Lower lobe of right lung (tissue), 2 donors: ENCODE measurements around the gene PSKH1. TPM values are rescaled to one million over a fixed set of nuclear protein-coding genes. Genes with fewer than 3 reads are reported as not detected.

Experiments
- ATAC-seq, 2 donors: fragments of 200-7000 bp; cut with Tn5 transposase; one replicate each; pipeline ENCODE4 v1.9.1; 2020 to 2022; ENCODE audit warnings: mild to moderate bottlenecking in 2 of 2, moderate library complexity in 2 of 2
- DNase-seq: peaks from one replicate; pipeline ENCODE4 v3.0.0-alpha.2; 2020
- H3K27ac ChIP-seq: fragments of 200-600 bp; one replicate; pipeline ENCODE4 v1.8.0; 2022
- H3K27me3 ChIP-seq: fragments of 200-600 bp; one replicate; pipeline ENCODE4 v1.8.0; 2022; ENCODE audit warnings: low read depth
- H3K36me3 ChIP-seq: fragments of 200-600 bp; one replicate; pipeline ENCODE4 v1.8.0; 2022; ENCODE audit warnings: mild to moderate bottlenecking
- H3K4me1 ChIP-seq: fragments of 200-600 bp; one replicate; pipeline ENCODE4 v1.8.0; 2022
- H3K4me3 ChIP-seq: fragments of 200-600 bp; one replicate; pipeline ENCODE4 v1.8.0; 2022; ENCODE audit warnings: mild to moderate bottlenecking
- H3K9me3 ChIP-seq: fragments of 200-600 bp; one replicate; pipeline ENCODE4 v1.8.0; 2022
- CTCF ChIP-seq: fragments of 200-600 bp; IDR thresholded peaks from one replicate; pipeline ENCODE4 v1.8.0; 2022; ENCODE audit warnings: antibody characterized with exemption, mild to moderate bottlenecking
- intact Hi-C: fragments of 100-400 bp; cut with DNase I; formaldehyde crosslinking; loops from one replicate; pipeline ENCODE4 v1.11.0; 2022
- total RNA-seq: library from RNA; stranded (reverse); fragmentation: NEBNext Ultra II Directional; extraction: Animal tissue kit (Norgen Biotek cat#: 25700); gene quantifications from one replicate; pipeline ENCODE4 v1.2.1, GENCODE V29; 2021
- donor health status: DM: no; HTN: yes; CAD: no; lungs with severe emphysema.

The PSKH1 gene
- total RNA-seq, 1 donor from 2014 or later, result 28.3 TPM

- no peaks in the 10 kb centered on the region for H3K9me3 ChIP-seq
- peaks cover 66% of the 10 kb centered on the region for H3K36me3 ChIP-seq
- no peak for TF ChIP-seq CTCF
- intact Hi-C loops, result no loop called here
- H3K4me1 ChIP-seq, result peaks cover 29% of the 10 kb centered on the region
- ATAC-seq (no peak), DNase-seq (no peak)
- no peak overlapping the region for H3K4me3 ChIP-seq
- H3K27ac ChIP-seq, result no peak overlapping the region
- H3K27me3 ChIP-seq, result no peaks in the 10 kb centered on the region
Measured at GRCh38 chr16:67877064-67877463, 16.0 kb upstream of the PSKH1 start.

GRCh38 chr16:67878232-67878631 is 14.8 kb upstream of the PSKH1 start:
- ATAC-seq, result no peak
- TF ChIP-seq CTCF, result no peak
- DNase-seq, result no peak
- intact Hi-C loops, result no loop called here
- Histone ChIP-seq H3K27ac (no peak overlapping the region), H3K4me3 (no peak overlapping the region), H3K4me1 (peaks cover 22% of the 10 kb centered on the region), H3K9me3 (no peaks in the 10 kb centered on the region), H3K27me3 (no peaks in the 10 kb centered on the region), H3K36me3 (peaks cover 78% of the 10 kb centered on the region)

GRCh38 chr16:67878846-67879245 is 14.2 kb upstream of the PSKH1 start:
- Histone ChIP-seq H3K36me3 (peaks cover 84% of the 10 kb centered on the region), H3K9me3 (no peaks in the 10 kb centered on the region), H3K27me3 (no peaks in the 10 kb centered on the region), H3K4me3 (no peak overlapping the region), H3K27ac (no peak overlapping the region), H3K4me1 (peaks cover 22% of the 10 kb centered on the region)
- DNase-seq, result no peak
- no peak for ATAC-seq
- TF ChIP-seq CTCF, result no peak
- intact Hi-C loops, result no loop called here

- Histone ChIP-seq H3K4me3 (no peak overlapping the region), H3K27me3 (no peaks in the 10 kb centered on the region), H3K36me3 (peaks cover 90% of the 10 kb centered on the region), H3K27ac (no peak overlapping the region), H3K4me1 (peaks cover 22% of the 10 kb centered on the region), H3K9me3 (no peaks in the 10 kb centered on the region)
- intact Hi-C loops, result no loop called here
- DNase-seq (no peak), ATAC-seq (no peak)
- no peak for TF ChIP-seq CTCF
Measured at GRCh38 chr16:67879462-67879861, 13.6 kb upstream of the PSKH1 start.

- DNase-seq (no peak), ATAC-seq (no peak)
- Histone ChIP-seq H3K27ac (no peak overlapping the region), H3K36me3 (peaks cover 95% of the 10 kb centered on the region), H3K9me3 (no peaks in the 10 kb centered on the region), H3K4me3 (no peak overlapping the region), H3K27me3 (no peaks in the 10 kb centered on the region), H3K4me1 (peaks cover 22% of the 10 kb centered on the region)
- TF ChIP-seq CTCF, result no peak
- intact Hi-C loops, result no loop called here
Measured at GRCh38 chr16:67879936-67880335, 13.1 kb upstream of the PSKH1 start.

GRCh38 chr16:67880584-67880983 is 12.5 kb upstream of the PSKH1 start:
- Histone ChIP-seq H3K4me1 (peaks cover 20% of the 10 kb centered on the region), H3K9me3 (no peaks in the 10 kb centered on the region), H3K27ac (no peak overlapping the region), H3K4me3 (no peak overlapping the region), H3K36me3 (peaks cover 95% of the 10 kb centered on the region), H3K27me3 (no peaks in the 10 kb centered on the region)
- ATAC-seq, result no peak
- no peak for TF ChIP-seq CTCF
- no peak for DNase-seq
- intact Hi-C loops, result no loop called here
